Stomach (tissue), 4 donors: ENCODE measurements around the gene WBP2NL.

Experiments
- CTCF ChIP-seq, 7 experiments: fragments of 450-650 bp in 4 of 7; fragments of 200-600 bp in 3 of 7; sonication (generic) in 3 of 7; IDR thresholded peaks; one replicate each; pipeline ENCODE4 v1.5.1; 2016 to 2019; ENCODE audit warnings: antibody characterized with exemption in 7 of 7, control low read depth in 2 of 7, mild to moderate bottlenecking in 1 of 7
- EP300 ChIP-seq: sonication (generic); formaldehyde crosslinking; IDR thresholded peaks from one replicate; pipeline ENCODE4 v1.6.1; 2017; ENCODE audit warnings: antibody characterized with exemption

GRCh38 chr22:42001706-42002105 is 3.1 kb downstream of the WBP2NL start:
- no peak for TF ChIP-seq CTCF (IDR thresholded peaks at IDR 0.05)
- TF ChIP-seq EP300: no peak
